HG03469 (cell line): ENCODE data around the gene STON2.
"Not testable (repeated sequence)": the region's sequence is repeated elsewhere in the genome, so short reads cannot be mapped to it uniquely, and the experiment has no call there.

Experiments used
- ATAC-seq: cut with Tn5 transposase; IDR thresholded peaks from one replicate; pipeline ENCODE4 v1.9.1; 2021; ENCODE audit warnings: mild to moderate bottlenecking, moderate library complexity, moderate number of reproducible peaks; ENCODE audit not compliant: unreplicated experiment

The STON2 gene

DNA sequence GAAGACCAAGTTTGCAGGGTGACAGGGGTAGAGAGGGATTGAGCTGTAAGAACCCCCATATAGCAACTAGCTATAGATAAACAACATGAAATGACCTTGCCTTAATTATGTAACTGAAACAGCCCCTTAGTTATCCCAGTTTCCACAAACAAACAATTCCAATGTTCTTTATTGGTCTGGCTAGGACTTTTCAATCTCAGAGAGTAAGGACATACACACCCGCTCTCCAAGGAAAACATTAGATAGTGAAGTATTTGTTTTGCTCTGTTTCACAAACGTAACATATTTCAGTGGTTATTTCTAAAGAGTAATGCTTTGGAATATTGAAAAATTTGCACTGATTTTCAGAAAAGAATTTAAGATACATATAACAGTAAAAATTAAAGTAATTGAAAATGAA lies 127.8 kb downstream of the STON2 start:
- no peak for ATAC-seq

DNA sequence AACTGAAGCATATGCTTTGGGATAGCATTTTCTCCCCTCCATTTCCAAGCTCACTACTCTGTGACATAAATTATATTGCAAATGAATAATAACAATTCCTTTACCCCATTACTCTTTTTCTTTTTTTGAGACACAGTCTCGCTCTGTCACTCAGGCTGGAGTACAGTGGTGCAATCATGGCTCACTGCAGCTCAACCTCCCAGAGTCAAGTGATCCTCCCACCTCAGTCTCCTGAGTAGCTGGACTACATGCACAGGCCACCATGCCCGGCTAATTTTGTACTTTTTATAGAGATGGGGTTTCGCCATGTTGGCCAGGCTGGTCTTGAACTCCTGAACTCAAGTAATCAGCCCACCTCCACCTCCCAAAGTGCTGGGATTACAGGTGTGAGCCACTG lies 130.1 kb downstream of the STON2 start:
- ATAC-seq = no peak

DNA sequence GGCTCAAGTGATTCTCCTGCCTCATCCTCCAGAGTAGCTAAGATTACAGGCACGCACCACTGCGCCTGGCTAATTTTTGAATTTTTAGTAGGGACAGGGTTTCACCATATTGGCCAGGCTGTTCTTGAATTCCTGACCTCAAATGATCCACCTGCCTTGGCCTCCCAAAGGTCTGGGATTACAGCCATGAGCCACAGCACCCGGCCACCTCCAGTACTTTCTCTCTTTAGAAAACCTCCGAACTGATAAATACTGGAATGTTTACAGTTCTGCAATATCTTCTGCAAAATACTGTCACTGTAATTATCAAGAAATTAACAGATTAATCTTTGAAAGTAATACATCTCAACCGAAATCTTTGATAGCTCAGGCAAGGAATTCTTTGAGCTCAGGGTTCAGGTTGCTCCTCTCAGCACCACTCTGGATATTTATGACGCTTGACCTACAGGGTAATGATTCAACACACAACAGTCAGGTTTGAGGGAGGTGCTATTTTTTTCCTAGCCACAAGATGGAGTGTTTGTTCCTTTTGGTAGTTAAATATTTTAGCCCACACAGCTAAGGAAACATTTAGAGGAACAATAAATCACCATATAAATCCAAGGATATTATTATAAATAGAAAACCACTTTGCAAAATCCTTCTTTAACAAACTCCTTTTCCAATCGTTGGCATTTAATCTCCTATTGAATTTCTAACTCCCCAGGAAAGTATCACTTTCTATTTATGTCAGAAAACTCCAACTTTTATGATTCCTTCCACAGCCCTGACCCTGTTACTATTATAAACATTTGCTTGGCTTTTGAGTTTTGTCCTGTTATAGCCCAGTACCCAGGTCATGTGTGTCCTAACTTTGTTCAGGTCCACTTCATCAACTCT lies 130.8 kb downstream of the STON2 start:
- ATAC-seq = peak; percentile 74

DNA sequence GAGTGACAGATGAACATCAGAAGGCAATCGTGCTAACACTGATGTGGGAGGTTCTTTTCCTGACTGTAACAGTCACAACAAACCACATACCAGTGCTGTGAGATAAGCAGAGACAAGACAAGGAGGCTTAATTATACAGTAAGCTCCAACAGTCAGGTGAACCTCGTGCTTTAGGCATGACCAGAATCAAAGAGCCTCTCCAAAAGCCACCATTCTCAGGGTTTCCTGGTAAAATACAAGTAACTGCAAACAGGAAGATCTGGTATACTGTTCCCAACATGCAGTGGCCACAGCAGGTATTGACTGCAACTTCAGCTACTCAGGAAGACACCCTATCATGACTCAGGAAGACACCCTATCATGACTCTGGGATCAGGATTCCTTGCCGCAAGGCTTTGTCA lies 132.1 kb downstream of the STON2 start:
- ATAC-seq = no peak

DNA sequence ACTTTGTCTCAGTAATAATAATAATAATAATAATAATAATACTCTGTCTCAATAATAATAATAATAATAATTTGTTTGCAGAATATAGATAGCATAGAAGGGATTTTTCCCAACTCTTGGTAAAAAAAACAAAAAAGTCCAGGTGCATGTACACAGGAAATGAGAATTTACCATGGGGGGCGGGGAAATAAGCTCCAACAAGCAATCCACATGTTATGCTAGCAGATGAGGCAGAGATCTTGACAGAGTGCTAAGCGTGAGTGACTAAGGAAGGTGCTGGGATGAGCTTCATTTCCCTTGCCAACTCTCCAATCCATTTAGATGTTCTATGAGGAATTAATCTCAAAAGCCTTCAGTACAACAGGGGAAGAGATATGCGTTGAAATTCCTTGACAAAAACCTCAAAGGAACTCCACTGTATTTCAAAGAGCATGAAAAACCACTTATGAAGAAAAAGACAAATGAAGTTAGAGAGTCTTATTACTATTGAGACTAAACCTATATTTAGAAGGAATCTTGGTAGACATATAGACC lies 134.4 kb downstream of the STON2 start:
- no peak for ATAC-seq

DNA sequence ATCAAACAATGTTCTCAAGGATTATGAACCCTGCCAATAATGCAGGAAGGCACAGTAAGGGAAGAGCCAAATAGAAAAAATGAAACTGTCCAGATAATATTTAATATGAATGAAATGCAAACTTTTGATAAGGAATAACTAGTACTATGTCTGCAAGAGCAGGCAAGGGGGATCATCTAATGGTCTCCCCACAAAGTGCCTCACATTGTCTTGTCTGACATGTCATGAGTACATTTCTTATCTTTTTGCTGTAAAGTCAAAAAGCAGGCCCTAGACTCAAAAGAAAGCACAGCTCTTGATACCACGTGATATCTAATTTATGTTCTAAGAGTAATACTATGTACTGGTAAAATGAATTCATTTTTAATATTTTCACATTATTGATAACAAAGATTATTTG lies 135.5 kb downstream of the STON2 start:
- no peak for ATAC-seq

DNA sequence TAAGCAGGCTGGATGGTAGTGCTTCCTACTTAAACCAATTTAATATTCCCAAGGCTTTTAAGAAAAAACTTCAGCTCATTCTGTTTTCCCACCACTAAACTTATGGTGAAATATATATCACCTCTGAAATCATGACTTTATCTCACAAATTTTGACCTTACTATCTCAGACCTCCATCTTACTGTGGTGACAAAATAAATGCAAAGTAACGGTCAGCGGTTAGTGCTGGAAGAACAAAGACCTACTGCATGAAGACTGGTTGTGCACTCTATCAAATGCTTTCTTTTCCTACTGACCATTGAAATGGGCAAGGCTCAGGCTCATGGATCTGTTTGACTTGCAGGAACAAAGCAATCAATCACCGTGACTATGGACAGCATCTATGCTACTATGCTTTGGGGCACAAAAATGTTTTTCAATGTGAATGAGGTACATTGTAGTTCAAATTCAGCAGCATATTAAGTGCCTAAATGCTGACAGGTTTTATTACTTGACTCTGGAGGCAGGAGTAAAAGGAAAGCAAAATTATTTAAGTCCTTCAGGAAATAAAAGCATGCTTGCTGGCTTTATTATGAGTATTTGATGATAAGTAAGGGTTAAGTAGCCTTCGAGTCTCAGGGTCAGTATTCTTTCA lies 136.2 kb downstream of the STON2 start:
- ATAC-seq = no peak

DNA sequence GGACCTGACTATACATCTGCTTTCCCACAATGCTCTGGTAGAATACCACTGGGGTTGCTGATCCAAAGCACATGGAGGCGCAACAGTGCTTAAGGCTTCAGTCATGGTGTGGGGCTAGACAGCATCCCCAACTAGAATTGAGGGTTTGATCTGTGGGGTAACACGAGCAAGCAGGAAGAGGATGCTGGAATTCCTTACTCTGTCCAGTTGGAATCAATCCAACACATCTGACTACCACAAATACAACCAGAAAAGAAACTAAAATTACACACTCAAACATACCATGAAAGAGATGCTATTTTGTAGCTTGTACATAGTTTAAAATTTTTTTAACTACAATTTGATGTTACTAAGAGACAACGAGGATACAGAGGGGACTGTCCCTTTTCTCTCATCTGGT lies 138.9 kb downstream of the STON2 start:
- ATAC-seq = no peak

DNA sequence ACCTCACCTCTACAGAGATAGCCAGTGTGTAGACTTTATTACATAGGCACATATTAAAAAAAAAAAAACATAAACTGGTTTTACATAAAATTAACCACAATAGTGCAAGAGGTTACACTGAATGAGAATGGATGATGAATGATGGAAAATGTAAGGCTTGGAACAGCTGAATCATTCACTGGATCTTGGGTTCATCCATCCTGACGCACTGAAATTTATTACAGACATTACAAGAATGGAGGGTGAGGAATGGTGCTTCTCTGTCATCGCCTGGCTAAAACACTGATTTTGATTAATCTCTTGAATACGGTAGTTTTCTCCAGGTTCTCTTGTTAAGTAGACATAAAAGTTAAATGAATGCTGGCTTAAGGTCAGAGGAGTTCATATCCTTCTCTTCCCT lies 139.4 kb downstream of the STON2 start:
- ATAC-seq = no peak

DNA sequence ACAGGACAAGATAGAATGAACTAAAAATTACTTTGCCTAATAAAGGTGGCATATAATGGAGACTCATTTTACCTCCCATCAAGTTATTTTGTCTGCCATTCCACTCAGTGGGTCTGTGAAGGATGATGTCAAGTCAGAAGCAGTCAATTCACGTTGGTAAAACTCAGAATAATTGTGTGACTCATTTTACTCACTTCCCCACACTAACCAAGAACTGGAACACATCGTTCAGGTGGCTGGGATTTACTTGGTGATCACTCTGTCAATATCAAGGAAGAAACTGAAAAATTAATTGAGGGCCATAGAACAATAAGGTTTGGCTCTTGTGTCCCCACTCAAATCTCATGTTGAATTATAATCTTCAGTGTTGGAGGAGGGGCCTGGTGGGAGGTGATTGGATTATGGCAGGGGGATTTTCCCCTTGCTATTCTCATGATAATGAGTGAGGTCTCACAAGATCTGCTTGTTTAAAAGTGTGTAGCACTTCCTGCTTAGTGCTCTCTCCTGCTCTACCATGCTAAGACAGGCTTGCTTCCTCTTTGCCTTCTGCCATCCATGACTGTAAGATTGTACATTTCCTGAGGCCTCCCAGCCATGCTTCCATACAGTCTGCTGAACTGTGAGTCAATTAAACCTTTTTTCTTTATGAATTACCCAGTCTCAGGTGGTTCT lies 143.7 kb downstream of the STON2 start:
- peak; percentile 54 for ATAC-seq

DNA sequence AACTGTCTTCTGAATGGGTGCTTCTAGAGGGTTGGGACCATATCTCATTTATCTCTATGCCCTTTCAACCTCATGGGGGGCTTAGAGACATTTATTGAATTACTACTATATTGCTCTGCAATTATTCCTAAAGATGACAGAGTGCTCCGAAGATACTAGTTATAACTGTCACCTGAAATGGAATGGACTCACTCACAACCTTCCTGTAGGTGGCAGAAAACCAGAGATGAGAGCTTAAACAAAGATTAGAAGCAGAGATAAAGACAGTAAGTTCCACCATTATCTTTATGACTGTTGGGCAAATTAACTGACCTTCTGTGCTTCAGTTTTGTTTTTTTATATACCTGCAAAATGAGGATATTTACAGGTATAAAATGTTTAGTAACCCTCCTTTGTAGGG lies 147.8 kb downstream of the STON2 start:
- ATAC-seq = no peak

DNA sequence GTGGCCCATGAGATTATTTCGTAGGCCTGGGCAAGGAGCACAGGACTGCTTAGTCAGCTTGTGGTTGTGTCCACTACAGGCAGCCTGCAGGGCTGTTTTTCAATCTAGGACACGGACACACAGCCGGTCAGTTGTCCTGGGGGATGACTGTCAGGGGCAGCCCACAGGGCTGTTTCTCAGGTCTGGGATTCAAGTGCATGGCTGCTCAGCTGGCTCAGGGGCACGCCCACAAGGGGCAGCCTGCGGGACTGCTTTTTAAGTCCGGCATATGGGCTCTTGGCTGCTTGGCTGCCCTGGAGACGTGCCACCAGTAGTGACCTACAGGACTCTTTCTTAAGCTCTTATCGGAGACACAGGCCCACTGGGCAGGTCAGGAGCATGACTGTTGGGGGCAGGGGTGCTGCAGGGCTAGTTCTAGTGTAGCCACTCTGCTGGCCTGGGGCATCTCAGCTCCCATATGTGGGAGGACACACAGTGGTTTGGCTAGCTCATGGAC lies 152.8 kb downstream of the STON2 start:
- no peak for ATAC-seq

DNA sequence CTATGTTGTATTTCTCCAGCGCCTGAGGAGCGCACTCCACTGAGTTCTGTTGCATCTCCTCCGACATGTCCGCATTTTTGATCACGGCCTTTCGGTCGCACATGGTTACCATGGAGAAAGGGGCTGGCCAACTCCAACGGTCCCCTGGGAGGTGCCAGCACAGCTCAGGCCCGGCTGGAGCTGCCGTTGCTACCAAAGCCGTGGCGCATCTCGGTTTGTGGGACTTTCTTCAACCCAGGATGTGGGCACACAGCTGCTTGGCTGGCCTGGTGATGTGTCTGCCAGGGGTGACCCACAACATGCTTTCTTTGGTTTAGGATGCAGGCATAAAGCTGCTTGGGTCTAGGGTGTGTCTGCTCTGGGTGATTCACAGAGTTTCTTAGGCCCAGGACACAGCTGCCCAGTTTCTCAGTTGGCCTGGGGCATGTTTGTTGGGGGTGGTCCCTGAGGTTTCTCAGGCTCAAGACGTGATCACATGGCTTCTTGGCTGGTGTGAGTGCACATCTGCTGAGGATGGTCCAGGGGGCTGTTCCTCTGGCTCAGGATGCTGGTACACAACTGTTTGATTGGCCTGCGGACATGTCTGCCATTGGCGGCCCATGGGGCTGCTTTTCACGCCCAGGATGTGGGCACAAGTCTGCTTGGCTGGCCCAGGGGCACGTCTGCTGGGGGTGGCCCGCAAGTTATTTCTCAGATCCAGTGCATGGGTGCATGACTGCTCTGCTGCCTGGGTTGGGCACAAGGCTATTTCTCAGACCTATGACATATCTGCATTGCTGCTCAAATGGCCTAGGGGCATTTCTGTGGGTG lies 153.5 kb downstream of the STON2 start:
- no peak for ATAC-seq

DNA sequence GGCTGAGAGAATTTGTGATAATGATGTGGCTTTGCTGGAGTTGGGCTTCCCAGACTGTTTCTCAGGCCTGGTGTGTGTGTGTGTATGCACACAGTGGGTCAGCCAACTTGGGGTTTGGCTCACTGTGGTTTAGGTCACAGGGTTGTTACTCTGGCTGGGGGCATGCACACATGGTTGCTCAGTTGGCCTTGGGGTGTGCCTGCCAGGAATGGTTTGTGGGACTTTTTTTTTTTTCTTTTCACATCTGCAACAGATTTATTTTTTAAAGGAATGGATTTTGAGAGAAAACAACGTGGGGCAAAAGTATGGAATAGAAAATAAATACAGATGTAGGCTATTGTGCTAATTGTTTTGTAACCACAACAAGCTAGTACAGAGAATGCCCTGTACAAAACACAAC lies 154.4 kb downstream of the STON2 start:
- ATAC-seq = no peak

DNA sequence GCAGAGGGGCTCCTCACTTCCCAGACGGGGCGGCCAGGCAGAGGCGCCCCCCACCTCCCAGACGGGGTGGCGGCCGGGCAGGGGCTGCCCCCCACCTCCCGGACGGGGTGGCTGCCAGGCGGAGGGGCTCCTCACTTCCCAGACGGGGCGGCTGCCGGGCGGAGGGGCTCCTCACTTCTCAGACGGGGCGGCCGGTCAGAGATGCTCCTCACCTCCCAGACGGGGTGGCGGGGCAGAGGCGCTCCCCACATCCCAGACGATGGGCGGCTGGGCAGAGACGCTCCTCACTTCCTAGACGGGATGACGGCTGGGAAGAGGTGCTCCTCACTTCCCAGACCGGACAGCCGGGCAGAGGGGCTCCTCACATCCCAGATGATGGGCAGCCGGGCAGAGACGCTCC lies 155.7 kb downstream of the STON2 start:
- ATAC-seq = not testable (repeated sequence)

DNA sequence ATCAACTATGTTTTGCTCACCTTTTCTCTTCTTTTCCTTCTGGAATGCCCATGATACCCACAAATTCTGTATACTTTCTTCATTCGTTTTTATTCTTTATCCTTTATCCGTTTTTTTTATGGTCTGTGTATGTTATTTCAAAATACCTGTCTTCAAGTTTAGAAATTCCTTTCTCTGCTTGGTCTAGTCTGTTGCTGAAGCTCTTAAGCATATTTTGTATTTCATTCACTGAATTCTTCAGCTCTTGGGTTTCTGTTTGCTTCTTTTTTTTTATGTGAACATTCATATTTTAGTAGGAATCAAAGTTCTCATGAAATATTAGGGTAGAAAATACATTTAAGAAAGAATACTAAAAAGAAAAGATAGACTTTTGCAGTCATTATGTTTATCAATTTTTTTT lies 156.6 kb downstream of the STON2 start:
- ATAC-seq = no peak

DNA sequence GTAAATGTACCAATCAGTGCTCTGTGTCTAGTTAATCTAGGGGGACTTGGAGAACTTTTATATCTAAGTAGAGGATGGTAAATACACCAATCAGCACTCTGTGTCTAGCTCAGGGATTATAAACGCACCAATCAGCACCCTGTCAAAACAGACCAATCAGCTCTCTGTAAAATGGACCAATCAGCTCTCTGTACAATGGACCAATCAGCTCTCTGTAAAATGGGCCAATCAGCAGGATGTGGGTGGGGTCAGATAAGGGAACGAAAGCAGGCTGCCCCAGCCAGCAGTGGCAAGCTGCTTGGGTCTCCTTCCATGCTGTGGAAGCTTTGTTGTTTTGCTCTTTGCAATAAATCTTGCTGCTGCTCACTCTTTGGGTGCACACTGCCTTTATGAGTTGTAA lies 163.3 kb downstream of the STON2 start:
- ATAC-seq = not testable (repeated sequence)

DNA sequence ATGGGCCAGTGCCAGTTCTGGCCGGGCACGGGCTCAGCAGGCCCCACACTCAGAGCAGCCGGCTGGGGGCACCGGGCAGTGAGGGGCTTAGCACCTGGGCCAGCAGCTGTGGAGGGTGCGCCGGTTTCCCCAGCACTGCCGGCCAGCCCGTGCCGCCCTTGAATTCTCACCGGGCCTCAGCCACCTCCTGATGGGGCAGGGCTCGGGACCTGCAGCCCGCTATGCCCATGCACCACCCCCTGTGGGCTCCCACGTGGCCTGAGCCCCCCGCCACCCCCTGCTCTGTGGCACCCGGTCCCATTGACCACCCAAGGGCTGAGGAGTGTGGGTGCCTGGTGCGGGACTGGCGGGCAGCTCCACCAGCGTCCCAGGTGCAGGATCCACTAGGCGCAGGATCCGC lies 164.0 kb downstream of the STON2 start:
- no peak for ATAC-seq

DNA sequence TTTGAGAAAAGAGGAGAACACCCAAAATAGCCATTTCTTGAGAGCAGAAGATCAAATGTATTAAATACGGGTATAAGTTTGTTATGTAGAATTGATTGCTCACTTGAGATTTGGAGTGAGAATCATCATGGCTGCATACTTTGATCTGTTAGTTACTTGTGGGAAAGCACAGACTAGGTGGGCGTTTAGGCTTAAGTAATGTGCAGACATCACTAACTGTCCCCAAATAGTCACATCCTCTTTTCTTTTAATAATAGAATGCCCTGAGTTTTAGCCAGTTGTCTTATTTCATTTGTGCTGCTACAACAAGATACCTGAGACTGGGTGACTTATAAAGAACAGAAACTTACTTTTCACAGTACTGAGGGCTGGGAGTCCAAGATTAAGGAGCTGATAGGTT lies 165.0 kb downstream of the STON2 start:
- peak; percentile 82 for ATAC-seq

DNA sequence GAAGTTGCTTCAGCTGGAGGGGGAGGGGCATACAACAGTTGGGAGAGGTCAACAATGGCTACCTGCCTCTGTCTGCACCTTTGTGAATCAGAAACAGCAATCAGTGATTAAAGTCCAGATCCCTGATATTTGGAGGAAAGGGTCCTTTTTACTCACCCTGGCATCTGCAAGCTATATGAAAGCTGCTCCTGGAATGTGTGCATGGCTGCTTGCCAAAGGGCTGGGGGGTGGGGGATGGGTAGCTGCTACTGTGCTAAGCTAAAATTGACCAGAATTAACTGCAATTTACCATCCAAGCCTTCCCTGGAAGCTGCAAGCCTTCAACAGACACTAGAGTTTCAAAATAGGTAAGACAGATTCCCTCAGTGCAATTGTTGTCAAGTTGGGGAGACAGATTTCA lies 165.8 kb downstream of the STON2 start:
- ATAC-seq = no peak

DNA sequence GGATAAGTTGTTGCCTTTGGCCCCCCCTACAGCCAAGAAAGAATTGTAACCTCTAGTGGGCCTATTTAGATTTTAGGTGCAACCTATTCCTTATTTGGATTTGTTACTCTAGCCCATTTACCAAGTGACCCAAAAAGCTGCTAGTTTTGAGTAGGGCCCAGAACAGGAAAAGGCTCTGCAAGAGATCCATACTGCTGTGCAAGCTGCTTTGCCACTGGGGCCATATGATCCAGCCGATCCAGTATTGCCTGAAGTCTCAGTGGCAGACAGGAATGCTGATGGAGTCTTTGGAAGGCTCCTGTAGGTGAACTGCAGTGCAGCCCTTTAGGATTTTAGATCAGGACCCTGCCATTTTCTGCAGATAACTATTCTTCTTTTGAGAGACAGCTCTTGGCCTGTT lies 166.5 kb downstream of the STON2 start:
- no peak for ATAC-seq
